HG03442 (cell line): ENCODE data around the gene ZBTB9.

ENCODE experiments used
- ATAC-seq: cut with Tn5 transposase; IDR thresholded peaks from one replicate; pipeline ENCODE4 v1.9.1; 2021; ENCODE audit warnings: mild to moderate bottlenecking, moderate library complexity; ENCODE audit not compliant: unreplicated experiment

ZBTB9 gene

GRCh38 chr6:33432546-33432945 lies 21.8 kb upstream of the ZBTB9 start:
- no peak for ATAC-seq

DNA sequence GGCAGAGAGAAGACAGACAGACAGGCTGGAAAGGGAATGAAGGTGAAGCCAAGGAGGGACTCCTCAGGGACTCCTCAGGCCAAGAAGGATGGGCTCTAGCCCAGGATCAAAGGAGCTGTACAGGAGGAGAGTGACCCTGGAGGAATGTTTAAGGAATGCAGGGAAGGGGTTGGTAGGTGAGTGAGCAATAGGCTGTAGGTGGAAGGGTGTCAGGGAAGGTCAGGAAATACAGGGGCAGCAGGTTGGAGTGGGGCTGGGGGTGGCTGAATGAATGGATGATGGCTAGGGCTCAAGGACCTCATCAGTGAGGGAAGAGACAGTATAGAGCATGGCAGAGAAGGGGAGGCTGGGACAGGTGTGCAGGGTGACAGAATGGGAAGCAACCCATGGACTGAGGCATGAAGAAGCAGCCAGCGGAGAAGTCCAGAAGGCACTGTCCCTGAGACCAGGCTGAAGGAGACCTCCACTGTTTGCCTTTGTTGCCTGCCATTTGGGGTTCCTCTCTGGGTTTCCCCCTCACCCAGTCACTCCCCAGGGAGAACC lies 21.3 kb upstream of the ZBTB9 start:
- no peak for ATAC-seq

DNA sequence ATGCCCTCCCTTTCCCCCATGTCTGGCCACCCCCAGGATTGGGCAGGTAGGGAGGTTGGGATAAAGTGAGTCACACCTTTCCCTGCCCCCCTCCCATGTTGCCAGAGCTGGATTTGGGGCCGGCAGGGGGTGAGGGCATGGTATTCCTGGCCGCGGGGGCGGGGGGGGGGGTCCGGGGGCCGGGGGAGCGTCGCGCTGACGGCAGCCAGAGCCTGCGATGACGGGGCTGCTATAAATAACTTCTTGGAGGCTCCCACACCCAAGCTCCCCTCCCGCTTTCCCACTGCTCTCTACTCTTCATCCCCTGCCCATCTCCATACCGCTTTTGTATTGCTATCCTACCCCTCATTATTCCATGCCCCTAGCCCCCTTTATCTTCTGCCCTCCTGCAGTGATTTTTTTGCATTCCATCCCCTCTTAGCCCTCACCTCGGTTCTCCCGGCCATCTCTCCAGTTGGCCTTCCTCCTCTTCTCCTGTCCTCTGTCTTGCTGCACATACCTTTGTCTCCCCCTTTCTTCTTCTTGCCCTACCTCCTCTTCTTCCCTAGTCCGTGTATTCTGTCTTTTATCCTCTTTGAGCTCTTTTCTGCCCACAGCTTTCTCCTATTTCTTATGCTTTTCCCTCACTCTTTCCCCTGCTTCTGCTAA lies 20.7 kb upstream of the ZBTB9 start:
- ATAC-seq: no peak

DNA sequence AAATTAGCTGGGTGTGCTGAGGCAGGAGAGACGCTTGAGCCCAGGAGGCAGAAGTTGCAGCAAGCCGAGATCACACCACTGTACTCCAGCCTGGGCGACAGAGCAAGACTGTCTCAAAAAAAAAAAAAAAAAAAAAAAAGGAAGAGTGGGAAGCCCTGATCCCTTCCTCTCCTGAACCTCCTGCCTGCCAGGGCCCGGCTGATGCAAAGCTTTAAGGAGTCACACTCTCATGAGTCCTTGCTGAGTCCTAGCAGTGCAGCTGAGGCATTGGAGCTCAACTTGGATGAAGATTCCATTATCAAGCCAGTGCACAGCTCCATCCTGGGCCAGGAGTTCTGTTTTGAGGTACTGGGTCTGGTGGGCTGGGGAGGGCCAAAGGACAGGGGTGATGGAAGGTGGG lies 19.4 kb upstream of the ZBTB9 start:
- no peak for ATAC-seq

DNA sequence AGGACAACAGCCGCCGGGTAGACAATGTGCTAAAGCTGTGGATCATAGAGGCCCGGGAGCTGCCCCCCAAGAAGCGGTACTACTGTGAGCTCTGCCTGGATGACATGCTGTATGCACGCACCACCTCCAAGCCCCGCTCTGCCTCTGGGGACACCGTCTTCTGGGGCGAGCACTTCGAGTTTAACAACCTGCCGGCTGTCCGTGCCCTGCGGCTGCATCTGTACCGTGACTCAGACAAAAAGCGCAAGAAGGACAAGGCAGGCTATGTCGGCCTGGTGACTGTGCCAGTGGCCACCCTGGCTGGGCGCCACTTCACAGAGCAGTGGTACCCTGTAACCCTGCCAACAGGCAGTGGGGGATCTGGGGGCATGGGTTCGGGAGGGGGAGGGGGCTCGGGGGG lies 16.7 kb upstream of the ZBTB9 start:
- no peak for ATAC-seq

DNA sequence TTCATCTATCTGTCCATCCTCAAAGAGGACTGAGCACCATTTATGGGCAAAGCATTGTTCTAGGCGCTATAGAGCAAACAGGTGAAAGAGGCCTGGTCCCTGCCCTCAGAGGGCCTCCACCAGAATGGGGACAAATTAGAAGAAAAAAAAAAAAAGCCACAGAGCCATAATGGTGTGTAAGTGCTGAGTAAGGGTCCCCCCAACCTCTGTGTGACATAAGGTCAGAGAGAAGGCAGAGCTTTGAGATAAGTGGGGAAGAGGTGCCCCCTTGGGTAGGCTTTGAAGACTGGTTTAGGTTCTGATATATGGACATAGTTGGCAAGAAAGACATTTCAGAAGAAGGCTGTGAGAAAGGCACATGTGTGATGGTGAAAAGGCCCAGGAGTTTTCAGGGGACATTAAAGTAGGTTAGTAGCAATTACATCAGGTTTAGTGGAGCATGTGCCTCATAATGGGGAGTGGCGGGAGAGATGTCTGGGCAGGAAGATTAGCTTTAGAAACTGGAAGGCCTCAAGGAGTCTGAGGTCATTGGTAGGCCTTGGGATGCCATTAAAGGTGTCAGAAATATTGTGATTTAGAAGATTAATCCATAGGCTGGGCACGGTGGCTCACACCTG lies 15.3 kb upstream of the ZBTB9 start:
- ATAC-seq: no peak

DNA sequence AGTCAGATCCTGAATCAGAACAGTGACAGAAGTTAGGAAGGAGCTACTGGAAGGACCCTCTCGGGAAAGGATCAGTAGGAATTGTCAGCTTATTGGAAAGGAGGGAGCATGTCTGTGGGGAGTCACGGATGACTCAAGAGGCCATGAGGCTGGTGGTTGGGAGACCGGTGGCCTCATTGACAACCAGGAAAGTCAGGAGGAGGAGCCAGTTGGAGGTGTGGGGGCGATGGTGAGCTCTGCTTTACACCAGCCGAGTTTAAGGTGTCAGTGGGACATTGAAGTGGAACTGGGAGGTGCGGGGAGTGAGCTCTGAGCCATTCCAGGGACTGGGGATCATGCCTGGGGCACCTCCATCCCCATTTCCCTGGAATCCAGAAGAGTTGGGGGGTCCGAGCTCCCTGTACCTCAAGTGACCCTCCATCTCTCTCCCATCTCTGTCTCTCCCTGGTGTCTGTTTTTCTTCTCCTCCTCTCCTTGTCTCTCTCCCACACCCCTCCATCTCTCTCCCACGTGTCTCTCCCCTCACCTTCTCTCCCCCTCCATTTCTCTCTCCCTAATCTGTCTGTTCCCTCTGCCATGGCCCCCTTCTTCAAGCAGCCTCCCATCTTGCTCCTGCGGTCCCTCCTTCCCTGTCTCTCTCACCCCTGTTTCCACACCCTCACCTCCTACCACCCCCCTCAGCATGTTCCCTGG lies 14.3 kb upstream of the ZBTB9 start:
- no peak for ATAC-seq

DNA sequence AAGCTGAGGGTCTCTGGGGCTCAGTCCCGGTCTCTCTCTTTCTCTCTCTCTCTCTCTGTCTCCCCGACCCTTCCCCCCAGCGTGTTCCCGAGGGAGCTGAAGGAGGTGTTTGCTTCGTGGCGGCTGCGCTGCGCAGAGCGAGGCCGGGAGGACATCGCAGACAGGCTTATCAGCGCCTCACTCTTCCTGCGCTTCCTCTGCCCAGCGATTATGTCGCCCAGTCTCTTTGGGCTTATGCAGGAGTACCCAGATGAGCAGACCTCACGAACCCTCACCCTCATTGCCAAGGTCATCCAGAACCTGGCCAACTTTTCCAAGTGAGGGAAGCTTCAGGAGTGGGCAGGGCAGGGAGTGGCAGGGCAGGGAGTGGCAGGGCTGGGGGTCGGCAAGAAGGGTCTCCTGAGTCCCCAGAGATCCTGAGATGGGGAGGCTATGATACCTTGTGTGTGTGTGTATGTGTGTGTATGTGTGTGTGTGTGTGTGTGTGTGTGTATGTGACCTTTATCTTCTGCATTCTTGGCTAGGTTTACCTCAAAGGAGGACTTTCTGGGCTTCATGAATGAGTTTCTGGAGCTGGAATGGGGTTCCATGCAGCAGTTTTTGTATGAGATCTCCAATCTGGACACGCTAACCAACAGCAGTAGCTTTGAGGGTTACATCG lies 13.6 kb upstream of the ZBTB9 start:
- ATAC-seq: no peak

GRCh38 chr6:33441457-33441856 lies 12.9 kb upstream of the ZBTB9 start:
- ATAC-seq: no peak

GRCh38 chr6:33442283-33442682 lies 12.1 kb upstream of the ZBTB9 start:
- no peak for ATAC-seq

DNA sequence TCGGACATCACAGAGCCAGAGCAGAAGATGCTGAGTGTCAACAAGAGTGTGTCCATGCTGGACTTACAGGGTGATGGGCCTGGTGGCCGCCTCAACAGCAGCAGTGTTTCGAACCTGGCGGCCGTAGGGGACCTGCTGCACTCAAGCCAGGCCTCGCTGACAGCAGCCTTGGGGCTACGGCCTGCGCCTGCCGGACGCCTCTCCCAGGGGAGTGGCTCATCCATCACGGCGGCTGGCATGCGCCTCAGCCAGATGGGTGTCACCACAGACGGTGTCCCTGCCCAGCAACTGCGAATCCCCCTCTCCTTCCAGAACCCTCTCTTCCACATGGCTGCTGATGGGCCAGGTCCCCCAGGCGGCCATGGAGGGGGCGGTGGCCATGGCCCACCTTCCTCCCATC lies 11.4 kb upstream of the ZBTB9 start:
- no peak for ATAC-seq

GRCh38 chr6:33443619-33444504 lies 10.5 kb upstream of the ZBTB9 start:
- no peak for ATAC-seq

GRCh38 chr6:33445119-33445603 lies 9.2 kb upstream of the ZBTB9 start:
- no peak for ATAC-seq

DNA sequence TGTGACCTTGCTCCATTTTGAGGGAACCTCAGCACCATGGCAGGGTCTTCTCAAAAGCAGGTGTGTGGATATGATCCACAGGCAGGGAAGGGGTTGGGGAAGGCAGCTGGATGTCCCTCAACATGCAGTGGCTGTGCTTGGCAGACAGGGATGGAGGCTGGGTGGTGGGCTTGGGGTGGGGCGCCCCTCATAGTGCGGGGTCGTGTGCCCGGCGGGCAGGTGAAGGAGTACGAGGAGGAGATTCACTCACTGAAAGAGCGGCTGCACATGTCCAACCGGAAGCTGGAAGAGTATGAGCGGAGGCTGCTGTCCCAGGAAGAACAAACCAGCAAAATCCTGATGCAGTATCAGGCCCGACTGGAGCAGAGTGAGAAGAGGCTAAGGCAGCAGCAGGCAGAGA lies 8.0 kb upstream of the ZBTB9 start:
- no peak for ATAC-seq

GRCh38 chr6:33450434-33450833 lies 3.9 kb upstream of the ZBTB9 start:
- ATAC-seq: no peak

GRCh38 chr6:33451606-33452005 lies 2.8 kb upstream of the ZBTB9 start:
- ATAC-seq: no peak

GRCh38 chr6:33452496-33452895 lies 1.9 kb upstream of the ZBTB9 start:
- ATAC-seq: no peak

DNA sequence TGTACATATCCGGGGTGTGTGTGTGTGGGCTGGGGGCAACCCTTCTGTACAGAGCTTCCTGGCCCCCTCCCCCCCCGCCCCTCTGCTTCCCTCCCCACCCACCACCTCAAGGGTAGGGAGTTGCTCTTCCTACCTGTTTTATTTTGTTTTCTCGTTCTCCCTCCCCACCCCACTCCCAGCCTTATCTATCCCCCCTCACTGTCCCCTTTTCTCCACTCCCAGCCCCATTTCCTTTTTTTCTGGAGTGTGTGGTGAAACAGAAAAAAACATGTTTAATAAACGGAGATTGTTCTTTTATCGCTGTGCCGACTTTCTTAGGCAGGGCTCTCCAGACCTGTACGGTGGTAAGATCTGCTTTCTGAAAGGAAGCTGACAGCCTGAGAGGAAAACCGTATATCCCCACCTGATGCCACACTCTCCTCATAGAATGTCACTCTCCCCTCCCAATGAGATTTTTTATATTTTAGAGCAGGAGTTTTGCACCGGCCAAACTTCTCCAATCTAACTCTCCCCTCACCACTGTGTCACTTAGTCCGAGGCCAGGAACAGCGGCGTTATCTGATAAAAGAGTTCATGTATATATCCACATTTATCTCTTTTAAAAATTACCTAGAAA lies 875 bp upstream of the ZBTB9 start:
- no peak for ATAC-seq

DNA sequence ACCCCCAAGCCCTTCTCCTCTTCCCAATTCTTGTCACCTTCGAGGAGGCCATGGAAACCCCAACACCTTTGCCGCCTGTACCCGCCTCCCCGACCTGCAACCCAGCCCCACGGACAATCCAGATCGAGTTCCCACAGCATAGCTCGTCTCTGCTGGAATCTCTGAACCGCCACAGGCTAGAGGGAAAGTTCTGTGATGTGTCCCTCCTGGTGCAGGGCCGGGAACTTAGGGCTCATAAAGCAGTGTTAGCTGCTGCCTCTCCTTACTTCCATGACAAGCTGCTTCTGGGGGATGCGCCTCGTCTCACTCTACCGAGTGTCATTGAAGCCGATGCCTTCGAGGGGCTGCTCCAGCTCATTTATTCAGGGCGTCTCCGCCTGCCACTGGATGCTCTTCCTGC lies 675 bp downstream of the ZBTB9 start:
- ATAC-seq: no peak

DNA sequence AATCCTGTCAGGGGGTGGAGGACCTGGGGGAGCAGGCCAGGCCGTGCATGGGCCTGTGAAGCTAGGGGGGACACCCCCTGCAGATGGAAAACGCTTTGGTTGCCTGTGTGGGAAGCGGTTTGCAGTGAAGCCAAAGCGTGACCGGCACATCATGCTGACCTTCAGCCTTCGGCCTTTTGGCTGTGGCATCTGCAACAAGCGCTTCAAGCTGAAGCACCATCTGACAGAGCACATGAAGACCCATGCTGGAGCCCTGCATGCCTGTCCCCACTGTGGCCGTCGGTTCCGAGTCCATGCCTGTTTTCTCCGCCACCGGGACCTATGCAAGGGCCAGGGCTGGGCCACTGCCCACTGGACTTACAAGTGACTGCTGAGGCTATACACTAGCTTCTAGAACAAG lies 1.8 kb downstream of the ZBTB9 start:
- no peak for ATAC-seq
